Measurements from ENCODE around the gene ORC1. TPM values are rescaled to one million over a fixed set of nuclear protein-coding genes. Genes with fewer than 3 reads are reported as not detected.

The ORC1 gene
- total RNA-seq, 1 donor from 2014 or later: 4.9 TPM

GRCh38 chr1:52424231-52424636 is 20.0 kb upstream of the ORC1 start:
- Mint-ChIP-seq H3K4me3 (ENCODE audit: unreplicated experiment) (no peak overlapping the region), H3K9me3 (ENCODE audit: unreplicated experiment) (no peaks in the 10 kb centered on the region), H3K27me3 (ENCODE audit: unreplicated experiment) (no peaks in the 10 kb centered on the region), H3K27ac (ENCODE audit: unreplicated experiment) (peak overlapping the region; percentile 16), H3K36me3 (ENCODE audit: low read depth, unreplicated experiment) (peaks cover 13% of the 10 kb centered on the region), H3K4me1 (ENCODE audit: unreplicated experiment) (peaks cover 10% of the 10 kb centered on the region)
- no peak for TF ChIP-seq CTCF (IDR thresholded peaks at IDR 0.05; ENCODE audit: unreplicated experiment)
- DNase-seq (ENCODE audit: low spot score): no peak

GRCh38 chr1:52423771-52424170 is 19.5 kb upstream of the ORC1 start:
- no peak for TF ChIP-seq CTCF (IDR thresholded peaks at IDR 0.05; ENCODE audit: unreplicated experiment)
- peaks cover 10% of the 10 kb centered on the region for H3K4me1 Mint-ChIP-seq (ENCODE audit: unreplicated experiment)
- H3K4me3 Mint-ChIP-seq (ENCODE audit: unreplicated experiment): peak overlapping the region; percentile 26
- H3K27ac Mint-ChIP-seq (ENCODE audit: unreplicated experiment): no peak overlapping the region
- no peaks in the 10 kb centered on the region for H3K27me3 Mint-ChIP-seq (ENCODE audit: unreplicated experiment)
- DNase-seq (ENCODE audit: low spot score): no peak
- peaks cover 11% of the 10 kb centered on the region for H3K36me3 Mint-ChIP-seq (ENCODE audit: low read depth, unreplicated experiment)
- H3K9me3 Mint-ChIP-seq (ENCODE audit: unreplicated experiment): no peaks in the 10 kb centered on the region

- Mint-ChIP-seq H3K27ac (ENCODE audit: unreplicated experiment) (no peak overlapping the region), H3K36me3 (ENCODE audit: low read depth, unreplicated experiment) (peaks cover 8% of the 10 kb centered on the region), H3K9me3 (ENCODE audit: unreplicated experiment) (no peaks in the 10 kb centered on the region), H3K4me3 (ENCODE audit: unreplicated experiment) (no peak overlapping the region), H3K27me3 (ENCODE audit: unreplicated experiment) (no peaks in the 10 kb centered on the region), H3K4me1 (ENCODE audit: unreplicated experiment) (peaks cover 10% of the 10 kb centered on the region)
- no peak for DNase-seq (ENCODE audit: low spot score)
- no peak for TF ChIP-seq CTCF (IDR thresholded peaks at IDR 0.05; ENCODE audit: unreplicated experiment)
Measured at GRCh38 chr1:52423055-52423454, 18.8 kb upstream of the ORC1 start.

GRCh38 chr1:52420713-52421112 is 16.5 kb upstream of the ORC1 start:
- H3K36me3 Mint-ChIP-seq (ENCODE audit: low read depth, unreplicated experiment): peaks cover 10% of the 10 kb centered on the region
- H3K9me3 Mint-ChIP-seq (ENCODE audit: unreplicated experiment): no peaks in the 10 kb centered on the region
- no peak for DNase-seq (ENCODE audit: low spot score)
- no peak for TF ChIP-seq CTCF (IDR thresholded peaks at IDR 0.05; ENCODE audit: unreplicated experiment)
- H3K27me3 Mint-ChIP-seq (ENCODE audit: unreplicated experiment): no peaks in the 10 kb centered on the region
- H3K27ac Mint-ChIP-seq (ENCODE audit: unreplicated experiment): no peak overlapping the region
- peaks cover 7% of the 10 kb centered on the region for H3K4me1 Mint-ChIP-seq (ENCODE audit: unreplicated experiment)
- no peak overlapping the region for H3K4me3 Mint-ChIP-seq (ENCODE audit: unreplicated experiment)

GRCh38 chr1:52416811-52417210 is 12.6 kb upstream of the ORC1 start:
- no peak for DNase-seq (ENCODE audit: low spot score)
- no peak for TF ChIP-seq CTCF (IDR thresholded peaks at IDR 0.05; ENCODE audit: unreplicated experiment)
- Mint-ChIP-seq H3K4me3 (ENCODE audit: unreplicated experiment) (no peak overlapping the region), H3K27me3 (ENCODE audit: unreplicated experiment) (peaks cover 2% of the 10 kb centered on the region), H3K27ac (ENCODE audit: unreplicated experiment) (no peak overlapping the region), H3K36me3 (ENCODE audit: low read depth, unreplicated experiment) (peaks cover 27% of the 10 kb centered on the region), H3K4me1 (ENCODE audit: unreplicated experiment) (no peaks in the 10 kb centered on the region), H3K9me3 (ENCODE audit: unreplicated experiment) (no peaks in the 10 kb centered on the region)
